ENCODE results near the gene BARHL1.

- TF ChIP-seq CTCF (IDR thresholded peaks at IDR 0.05): no peak
- TF ChIP-seq EZH2 (IDR thresholded peaks at IDR 0.05): no peak
- no peak for TF ChIP-seq EZH2phosphoT487 (IDR thresholded peaks at IDR 0.05)
Measured at GRCh38 chr9:132556235-132556634, 26.2 kb upstream of the BARHL1 start.

Data from neural progenitor cell (in vitro differentiated cells).